ENCODE measurements around the gene RUNX1.

The RUNX1 gene

GRCh38 chr21:34880401-34880800, 168.7 kb downstream of the RUNX1 start:
- DNase-seq (ENCODE audit: low spot score), result no peak

- DNase-seq (ENCODE audit: low spot score), result no peak
These were observed 170.2 kb downstream of the RUNX1 start for GRCh38 chr21:34878940-34879339.

GRCh38 chr21:34878501-34878900, 170.6 kb downstream of the RUNX1 start:
- no peak for DNase-seq (ENCODE audit: low spot score)

- DNase-seq (ENCODE audit: low spot score), result no peak
These were observed 171.5 kb downstream of the RUNX1 start for GRCh38 chr21:34877485-34878128.

GRCh38 chr21:34875830-34876229, 173.3 kb downstream of the RUNX1 start:
- DNase-seq (ENCODE audit: low spot score), result no peak

- DNase-seq (ENCODE audit: low spot score), result no peak
These were observed 174.2 kb downstream of the RUNX1 start for GRCh38 chr21:34874684-34875513.

- DNase-seq (ENCODE audit: low spot score), result no peak
These were observed 177.8 kb downstream of the RUNX1 start for GRCh38 chr21:34871026-34871908.

GRCh38 chr21:34870246-34870645, 178.9 kb downstream of the RUNX1 start:
- no peak for DNase-seq (ENCODE audit: low spot score)

- no peak for DNase-seq (ENCODE audit: low spot score)
These were observed 179.6 kb downstream of the RUNX1 start for GRCh38 chr21:34869545-34869944.

- DNase-seq (ENCODE audit: low spot score), result no peak
These were observed 181.3 kb downstream of the RUNX1 start for GRCh38 chr21:34867785-34868184.

- no peak for DNase-seq (ENCODE audit: low spot score)
These were observed 183.5 kb downstream of the RUNX1 start for GRCh38 chr21:34865400-34866241.

- no peak for DNase-seq (ENCODE audit: low spot score)
These were observed 184.5 kb downstream of the RUNX1 start for GRCh38 chr21:34864370-34865149.

GRCh38 chr21:34862951-34863350, 186.2 kb downstream of the RUNX1 start:
- DNase-seq (ENCODE audit: low spot score), result no peak

GRCh38 chr21:34861258-34861657, 187.8 kb downstream of the RUNX1 start:
- no peak for DNase-seq (ENCODE audit: low spot score)

GRCh38 chr21:34859976-34860653, 189.0 kb downstream of the RUNX1 start:
- DNase-seq (ENCODE audit: low spot score), result no peak

- DNase-seq (ENCODE audit: low spot score), result no peak
These were observed 190.5 kb downstream of the RUNX1 start for GRCh38 chr21:34858559-34858958.

- no peak for DNase-seq (ENCODE audit: low spot score)
These were observed 191.2 kb downstream of the RUNX1 start for GRCh38 chr21:34857874-34858273.

GRCh38 chr21:34857122-34857713, 191.9 kb downstream of the RUNX1 start:
- DNase-seq (ENCODE audit: low spot score), result no peak

- DNase-seq (ENCODE audit: low spot score), result no peak
These were observed 196.7 kb downstream of the RUNX1 start for GRCh38 chr21:34852448-34852847.

- DNase-seq (ENCODE audit: low spot score), result no peak
These were observed 198.9 kb downstream of the RUNX1 start for GRCh38 chr21:34850166-34850690.

Data from cerebellar cortex (tissue), 1 donor.